Measurements from ENCODE around the gene CDC42EP4. TPM values are rescaled to one million over a fixed set of nuclear protein-coding genes. Genes with fewer than 3 reads are reported as not detected.

CDC42EP4 gene
- total and polyA plus RNA-seq, 2 donors (not counting 1 experiment from before 2014, with no cell fraction given) = 20.9 to 34.2 TPM

DNA sequence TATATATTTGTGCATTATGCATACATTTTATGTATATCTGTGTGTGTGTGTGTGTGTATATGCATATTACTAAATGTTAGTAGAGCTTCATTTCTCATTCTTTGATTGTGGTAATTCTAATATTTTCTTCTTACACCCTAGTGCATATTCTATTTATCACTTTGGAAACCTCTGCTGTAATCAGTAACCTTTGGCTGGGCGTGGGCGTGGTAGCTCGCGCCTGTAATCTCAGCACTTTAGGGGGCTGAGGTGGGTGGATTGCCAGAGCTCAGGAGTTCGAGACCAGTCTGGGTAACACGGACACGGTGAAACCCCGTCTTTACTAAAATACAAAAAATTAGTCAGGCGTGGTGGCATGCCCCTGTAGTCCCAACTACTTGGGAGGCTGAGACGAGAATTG is 77.1 kb downstream of the CDC42EP4 start:
- H3K79me2 ChIP-seq (ENCODE audit: control insufficient read depth, insufficient read depth, low read length) = peaks cover 38% of the 10 kb centered on the region
- TF ChIP-seq, protein P1, sequence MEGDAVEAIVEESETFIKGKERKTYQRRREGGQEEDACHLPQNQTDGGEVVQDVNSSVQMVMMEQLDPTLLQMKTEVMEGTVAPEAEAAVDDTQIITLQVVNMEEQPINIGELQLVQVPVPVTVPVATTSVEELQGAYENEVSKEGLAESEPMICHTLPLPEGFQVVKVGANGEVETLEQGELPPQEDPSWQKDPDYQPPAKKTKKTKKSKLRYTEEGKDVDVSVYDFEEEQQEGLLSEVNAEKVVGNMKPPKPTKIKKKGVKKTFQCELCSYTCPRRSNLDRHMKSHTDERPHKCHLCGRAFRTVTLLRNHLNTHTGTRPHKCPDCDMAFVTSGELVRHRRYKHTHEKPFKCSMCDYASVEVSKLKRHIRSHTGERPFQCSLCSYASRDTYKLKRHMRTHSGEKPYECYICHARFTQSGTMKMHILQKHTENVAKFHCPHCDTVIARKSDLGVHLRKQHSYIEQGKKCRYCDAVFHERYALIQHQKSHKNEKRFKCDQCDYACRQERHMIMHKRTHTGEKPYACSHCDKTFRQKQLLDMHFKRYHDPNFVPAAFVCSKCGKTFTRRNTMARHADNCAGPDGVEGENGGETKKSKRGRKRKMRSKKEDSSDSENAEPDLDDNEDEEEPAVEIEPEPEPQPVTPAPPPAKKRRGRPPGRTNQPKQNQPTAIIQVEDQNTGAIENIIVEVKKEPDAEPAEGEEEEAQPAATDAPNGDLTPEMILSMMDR (conservative IDR thresholded peaks at IDR 0.05 in 1 of 2, IDR thresholded peaks at IDR 0.05 in 1 of 2; ENCODE audit: low read depth in 1 of 2, low read length in 2 of 2) = no peak
- TF ChIP-seq EZH2 (IDR thresholded peaks at IDR 0.05; ENCODE audit: low read length, missing control alignments) = no peak
- H4K20me1 ChIP-seq (ENCODE audit: control insufficient read depth, extremely low read depth, insufficient read depth, low read length) = no peaks in the 10 kb centered on the region
- peaks cover 2% of the 10 kb centered on the region for H3K36me3 ChIP-seq (ENCODE audit: control insufficient read depth, insufficient read depth, low read length)
- no peak for DNase-seq (ENCODE audit: low read depth in 2 of 2)
- H3K27ac ChIP-seq (ENCODE audit: insufficient read depth, low read length) = no peak overlapping the region
- no peaks in the 10 kb centered on the region for H3K9me3 ChIP-seq (ENCODE audit: control insufficient read depth, insufficient read depth, low read depth, low read length)
- H3K4me1 ChIP-seq (ENCODE audit: control insufficient read depth, extremely low read depth, insufficient read depth, low read length) = peaks cover 7% of the 10 kb centered on the region
- H3K9ac ChIP-seq (ENCODE audit: insufficient read depth, low read length) = no peak overlapping the region
- H3K27me3 ChIP-seq (ENCODE audit: control insufficient read depth, insufficient read depth, low read length) = no peaks in the 10 kb centered on the region
- no peak overlapping the region for H3K4me3 ChIP-seq (replicated peaks in 1 of 4; ENCODE audit: control extremely low read depth in 1 of 4, insufficient read depth in 1 of 4, low read depth in 3 of 4, low read length in 4 of 4)
- no peak overlapping the region for H3K4me2 ChIP-seq (ENCODE audit: extremely low read depth, insufficient read depth, low read length)
- no peak overlapping the region for H2AFZ ChIP-seq (ENCODE audit: low read length)

Other genes starting within 250 kb of the CDC42EP4 start
- gene SLC39A11, start 219.3 kb downstream of the CDC42EP4 start, total RNA-seq = 21.1 and 27.4 TPM in 2 replicates
- gene SLC39A11, start 219.3 kb downstream of the CDC42EP4 start, polyA plus RNA-seq = 12.7 and 13.2 TPM in 2 replicates
- not detected in 2 replicates for gene SSTR2, start 147.0 kb downstream of the CDC42EP4 start, total RNA-seq
- gene SSTR2, start 147.0 kb downstream of the CDC42EP4 start, polyA plus RNA-seq = not detected in 2 replicates
- 12.6 and 20.0 TPM in 2 replicates for gene COG1, start 118.9 kb downstream of the CDC42EP4 start, total RNA-seq
- 21.0 and 27.0 TPM in 2 replicates for gene COG1, start 118.9 kb downstream of the CDC42EP4 start, polyA plus RNA-seq
- gene CPSF4L, start 50.1 kb downstream of the CDC42EP4 start, total RNA-seq = 0.26 TPM in 1 of 2 replicates, not detected in the other
- not detected in 2 replicates for gene CPSF4L, start 50.1 kb downstream of the CDC42EP4 start, polyA plus RNA-seq

Measured in fibroblast of lung (primary cell).